Uterus (tissue), 4 donors: ENCODE results near the gene PRKD1. TPM values are rescaled to one million over a fixed set of nuclear protein-coding genes. Genes with fewer than 3 reads are reported as not detected.

ENCODE experiments used
- DNase-seq, 2 donors: peaks; one replicate each; pipeline ENCODE4 v3.0.0-alpha.2; 2019 to 2020
- H3K27ac ChIP-seq, 2 donors: fragments of 200-600 bp; sonication (generic); 1 replicate in 1 of 2; 2 replicates in 1 of 2; pipeline ENCODE4 v1.5.1; 2016 to 2018
- H3K27me3 ChIP-seq, 2 donors: fragments of 200-600 bp; sonication (generic); one replicate each; pipeline ENCODE4 v1.5.1; 2018 to 2019; ENCODE audit warnings: control low read depth in 1 of 2
- H3K36me3 ChIP-seq, 2 donors: fragments of 200-600 bp; sonication (generic); one replicate each; pipeline ENCODE4 v1.5.1; 2019; ENCODE audit warnings: control low read depth in 1 of 2
- H3K4me1 ChIP-seq, 2 donors: fragments of 200-600 bp; sonication (generic); one replicate each; pipeline ENCODE4 v1.5.1; 2018 to 2019; ENCODE audit warnings: control low read depth in 1 of 2
- H3K4me3 ChIP-seq, 2 donors: fragments of 200-600 bp; sonication (generic); 1 replicate in 1 of 2; 2 replicates in 1 of 2; pipeline ENCODE4 v1.5.1; 2018 to 2019; ENCODE audit warnings: mild to moderate bottlenecking in 1 of 2
- H3K9me3 ChIP-seq, 2 donors: fragments of 200-600 bp; sonication (generic); one replicate each; pipeline ENCODE4 v1.5.1; 2019; ENCODE audit warnings: control low read depth in 1 of 2
- CTCF ChIP-seq, 4 experiments: fragments of 200-600 bp in 2 of 4; fragments of 450-650 bp in 2 of 4; sonication (generic) in 2 of 4; IDR thresholded peaks; one replicate each; pipeline ENCODE4 v1.5.1; 2016 to 2019; ENCODE audit warnings: antibody characterized with exemption in 4 of 4, mild to moderate bottlenecking in 2 of 4, moderate library complexity in 1 of 4
- POLR2A ChIP-seq, 2 donors: fragments of 450-650 bp; IDR thresholded peaks; one replicate each; pipeline ENCODE4 v1.6.1; 2016; ENCODE audit warnings: antibody characterized with exemption in 2 of 2, mild to moderate bottlenecking in 1 of 2, moderate library complexity in 1 of 2
- intact Hi-C: fragments of 100-400 bp; cut with DNase I; formaldehyde crosslinking; loops from one replicate; pipeline ENCODE4 v1.15.1; 2023; ENCODE audit warnings: low total_unique reads
- total RNA-seq, 4 donors: library from RNA; depleted of rRNA in 3 of 4; stranded (reverse); fragments of >200 nt in 3 of 4; gene quantifications; one replicate each; pipeline versions ENCODE4 v1.1.0 to v1.2.4, GENCODE V29; 2014 to 2023
- donor health status: DM: yes; HTN: yes; CAD: no.

Gene PRKD1
- 10 to 100 TPM in 3 of 4 donors, 1 to 10 TPM in 1; 6.4 to 47.9 (median 31.5) TPM for total RNA-seq

- Histone ChIP-seq H3K4me3 (peak within 1 kb of the TSS; percentile 59 to 89), H3K27ac (peak within 1 kb of the TSS; percentile 78 to 86), H3K4me1 (no peaks in the 10 kb centered on the region), H3K27me3 (no peaks in the 10 kb centered on the region), H3K9me3 (no peaks in the 10 kb centered on the region), H3K36me3 (no peaks in the 10 kb centered on the region)
- intact Hi-C loops: no loop called here
- peak in 1 of 2 donors; percentile 8 for TF ChIP-seq POLR2A (IDR thresholded peaks at IDR 0.05)
- peak in 1 of 4 experiments; percentile 44 for TF ChIP-seq CTCF (IDR thresholded peaks at IDR 0.05)
- DNase-seq: peak; percentile 54 to 62
Observed at GRCh38 chr14:29927376-29928116, at the start of gene PRKD1. Gene PRKD1 (minus strand): TSS chr14:29927847.

- H3K4me3 ChIP-seq: no peak overlapping the region
- no peak overlapping the region for H3K27ac ChIP-seq
Observed at GRCh38 chr14:29971101-29971500, 43.5 kb upstream of the PRKD1 start.

GRCh38 chr14:29955087-29955486 is 27.4 kb upstream of the PRKD1 start:
- H3K36me3 ChIP-seq: no peaks in the 10 kb centered on the region

More at GRCh38 chr14:29971101-29971500, 43.5 kb upstream of the PRKD1 start:
- no peaks in the 10 kb centered on the region for H3K36me3 ChIP-seq
- DNase-seq: no peak
- TF ChIP-seq POLR2A (IDR thresholded peaks at IDR 0.05): no peak
- no peak for TF ChIP-seq CTCF (IDR thresholded peaks at IDR 0.05)
- intact Hi-C loops: no loop called here
- H3K4me1 ChIP-seq: no peaks in the 10 kb centered on the region
- no peaks in the 10 kb centered on the region for H3K9me3 ChIP-seq
- H3K27me3 ChIP-seq: no peaks in the 10 kb centered on the region

GRCh38 chr14:29953501-29953900 is 25.9 kb upstream of the PRKD1 start:
- H3K4me1 ChIP-seq: no peaks in the 10 kb centered on the region
- intact Hi-C loops: no loop called here
- no peak overlapping the region for H3K27ac ChIP-seq
- DNase-seq: no peak
- TF ChIP-seq POLR2A (IDR thresholded peaks at IDR 0.05): no peak
- TF ChIP-seq CTCF (IDR thresholded peaks at IDR 0.05): no peak
- H3K9me3 ChIP-seq: no peaks in the 10 kb centered on the region
- no peaks in the 10 kb centered on the region for H3K36me3 ChIP-seq
- no peak overlapping the region for H3K4me3 ChIP-seq
- H3K27me3 ChIP-seq: no peaks in the 10 kb centered on the region

More at GRCh38 chr14:29955087-29955486, 27.4 kb upstream of the PRKD1 start:
- Histone ChIP-seq H3K9me3 (no peaks in the 10 kb centered on the region), H3K4me1 (no peaks in the 10 kb centered on the region), H3K27me3 (no peaks in the 10 kb centered on the region), H3K27ac (no peak overlapping the region), H3K4me3 (no peak overlapping the region)
- DNase-seq: no peak
- TF ChIP-seq CTCF (IDR thresholded peaks at IDR 0.05) (no peak), POLR2A (IDR thresholded peaks at IDR 0.05) (no peak)
- intact Hi-C loops: no loop called here

GRCh38 chr14:29944091-29944490 is 16.4 kb upstream of the PRKD1 start:
- H3K9me3 ChIP-seq: no peaks in the 10 kb centered on the region
- H3K4me3 ChIP-seq: no peak overlapping the region
- TF ChIP-seq CTCF (IDR thresholded peaks at IDR 0.05) (no peak), POLR2A (IDR thresholded peaks at IDR 0.05) (no peak)
- no peaks in the 10 kb centered on the region for H3K4me1 ChIP-seq
- no peaks in the 10 kb centered on the region for H3K27me3 ChIP-seq
- H3K27ac ChIP-seq: no peak overlapping the region
- no peaks in the 10 kb centered on the region for H3K36me3 ChIP-seq
- no peak for DNase-seq
- intact Hi-C loops: no loop called here
